ENCODE data around the gene MYCT1. TPM values are rescaled to one million over a fixed set of nuclear protein-coding genes. Genes with fewer than 3 reads are reported as not detected.

MYCT1 gene
- total and polyA plus RNA-seq, 2 of the 8 experiments (the other 6 are each of a cell fraction or from before 2014, with no cell fraction given), result 0.39 to 3.3 TPM

DNA sequence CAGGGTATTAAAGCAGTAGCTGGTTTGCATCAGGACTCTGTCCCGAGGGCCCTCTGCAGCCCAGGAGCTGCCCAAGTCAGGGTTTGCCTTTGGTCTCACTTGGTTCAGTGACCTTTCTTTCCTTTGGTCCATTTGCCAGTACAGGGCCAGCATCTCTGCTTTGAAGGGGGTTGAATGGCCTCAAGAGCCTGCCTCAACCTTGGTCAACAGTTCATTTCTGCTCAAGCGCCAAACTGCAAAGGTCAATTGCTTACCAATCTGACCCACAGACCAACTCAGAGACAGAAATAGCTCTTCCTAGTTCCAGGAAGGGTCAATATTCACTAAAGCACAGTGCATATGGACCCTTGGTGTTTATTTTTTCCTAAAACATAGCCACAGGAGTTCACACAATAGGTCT is 72.3 kb downstream of the MYCT1 start (continued):
- TF ChIP-seq, protein P1, sequence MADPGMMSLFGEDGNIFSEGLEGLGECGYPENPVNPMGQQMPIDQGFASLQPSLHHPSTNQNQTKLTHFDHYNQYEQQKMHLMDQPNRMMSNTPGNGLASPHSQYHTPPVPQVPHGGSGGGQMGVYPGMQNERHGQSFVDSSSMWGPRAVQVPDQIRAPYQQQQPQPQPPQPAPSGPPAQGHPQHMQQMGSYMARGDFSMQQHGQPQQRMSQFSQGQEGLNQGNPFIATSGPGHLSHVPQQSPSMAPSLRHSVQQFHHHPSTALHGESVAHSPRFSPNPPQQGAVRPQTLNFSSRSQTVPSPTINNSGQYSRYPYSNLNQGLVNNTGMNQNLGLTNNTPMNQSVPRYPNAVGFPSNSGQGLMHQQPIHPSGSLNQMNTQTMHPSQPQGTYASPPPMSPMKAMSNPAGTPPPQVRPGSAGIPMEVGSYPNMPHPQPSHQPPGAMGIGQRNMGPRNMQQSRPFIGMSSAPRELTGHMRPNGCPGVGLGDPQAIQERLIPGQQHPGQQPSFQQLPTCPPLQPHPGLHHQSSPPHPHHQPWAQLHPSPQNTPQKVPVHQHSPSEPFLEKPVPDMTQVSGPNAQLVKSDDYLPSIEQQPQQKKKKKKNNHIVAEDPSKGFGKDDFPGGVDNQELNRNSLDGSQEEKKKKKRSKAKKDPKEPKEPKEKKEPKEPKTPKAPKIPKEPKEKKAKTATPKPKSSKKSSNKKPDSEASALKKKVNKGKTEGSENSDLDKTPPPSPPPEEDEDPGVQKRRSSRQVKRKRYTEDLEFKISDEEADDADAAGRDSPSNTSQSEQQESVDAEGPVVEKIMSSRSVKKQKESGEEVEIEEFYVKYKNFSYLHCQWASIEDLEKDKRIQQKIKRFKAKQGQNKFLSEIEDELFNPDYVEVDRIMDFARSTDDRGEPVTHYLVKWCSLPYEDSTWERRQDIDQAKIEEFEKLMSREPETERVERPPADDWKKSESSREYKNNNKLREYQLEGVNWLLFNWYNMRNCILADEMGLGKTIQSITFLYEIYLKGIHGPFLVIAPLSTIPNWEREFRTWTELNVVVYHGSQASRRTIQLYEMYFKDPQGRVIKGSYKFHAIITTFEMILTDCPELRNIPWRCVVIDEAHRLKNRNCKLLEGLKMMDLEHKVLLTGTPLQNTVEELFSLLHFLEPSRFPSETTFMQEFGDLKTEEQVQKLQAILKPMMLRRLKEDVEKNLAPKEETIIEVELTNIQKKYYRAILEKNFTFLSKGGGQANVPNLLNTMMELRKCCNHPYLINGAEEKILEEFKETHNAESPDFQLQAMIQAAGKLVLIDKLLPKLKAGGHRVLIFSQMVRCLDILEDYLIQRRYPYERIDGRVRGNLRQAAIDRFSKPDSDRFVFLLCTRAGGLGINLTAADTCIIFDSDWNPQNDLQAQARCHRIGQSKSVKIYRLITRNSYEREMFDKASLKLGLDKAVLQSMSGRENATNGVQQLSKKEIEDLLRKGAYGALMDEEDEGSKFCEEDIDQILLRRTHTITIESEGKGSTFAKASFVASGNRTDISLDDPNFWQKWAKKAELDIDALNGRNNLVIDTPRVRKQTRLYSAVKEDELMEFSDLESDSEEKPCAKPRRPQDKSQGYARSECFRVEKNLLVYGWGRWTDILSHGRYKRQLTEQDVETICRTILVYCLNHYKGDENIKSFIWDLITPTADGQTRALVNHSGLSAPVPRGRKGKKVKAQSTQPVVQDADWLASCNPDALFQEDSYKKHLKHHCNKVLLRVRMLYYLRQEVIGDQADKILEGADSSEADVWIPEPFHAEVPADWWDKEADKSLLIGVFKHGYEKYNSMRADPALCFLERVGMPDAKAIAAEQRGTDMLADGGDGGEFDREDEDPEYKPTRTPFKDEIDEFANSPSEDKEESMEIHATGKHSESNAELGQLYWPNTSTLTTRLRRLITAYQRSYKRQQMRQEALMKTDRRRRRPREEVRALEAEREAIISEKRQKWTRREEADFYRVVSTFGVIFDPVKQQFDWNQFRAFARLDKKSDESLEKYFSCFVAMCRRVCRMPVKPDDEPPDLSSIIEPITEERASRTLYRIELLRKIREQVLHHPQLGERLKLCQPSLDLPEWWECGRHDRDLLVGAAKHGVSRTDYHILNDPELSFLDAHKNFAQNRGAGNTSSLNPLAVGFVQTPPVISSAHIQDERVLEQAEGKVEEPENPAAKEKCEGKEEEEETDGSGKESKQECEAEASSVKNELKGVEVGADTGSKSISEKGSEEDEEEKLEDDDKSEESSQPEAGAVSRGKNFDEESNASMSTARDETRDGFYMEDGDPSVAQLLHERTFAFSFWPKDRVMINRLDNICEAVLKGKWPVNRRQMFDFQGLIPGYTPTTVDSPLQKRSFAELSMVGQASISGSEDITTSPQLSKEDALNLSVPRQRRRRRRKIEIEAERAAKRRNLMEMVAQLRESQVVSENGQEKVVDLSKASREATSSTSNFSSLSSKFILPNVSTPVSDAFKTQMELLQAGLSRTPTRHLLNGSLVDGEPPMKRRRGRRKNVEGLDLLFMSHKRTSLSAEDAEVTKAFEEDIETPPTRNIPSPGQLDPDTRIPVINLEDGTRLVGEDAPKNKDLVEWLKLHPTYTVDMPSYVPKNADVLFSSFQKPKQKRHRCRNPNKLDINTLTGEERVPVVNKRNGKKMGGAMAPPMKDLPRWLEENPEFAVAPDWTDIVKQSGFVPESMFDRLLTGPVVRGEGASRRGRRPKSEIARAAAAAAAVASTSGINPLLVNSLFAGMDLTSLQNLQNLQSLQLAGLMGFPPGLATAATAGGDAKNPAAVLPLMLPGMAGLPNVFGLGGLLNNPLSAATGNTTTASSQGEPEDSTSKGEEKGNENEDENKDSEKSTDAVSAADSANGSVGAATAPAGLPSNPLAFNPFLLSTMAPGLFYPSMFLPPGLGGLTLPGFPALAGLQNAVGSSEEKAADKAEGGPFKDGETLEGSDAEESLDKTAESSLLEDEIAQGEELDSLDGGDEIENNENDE (IDR thresholded peaks at IDR 0.05; ENCODE audit: insufficient replicate concordance, low read length), result no peak
- TF ChIP-seq TCF12 (IDR thresholded peaks at IDR 0.05; ENCODE audit: low read depth, low read length), result no peak
- no peak for TF ChIP-seq JUND (IDR thresholded peaks at IDR 0.05; ENCODE audit: low read length)
- TF ChIP-seq CHD1 (IDR thresholded peaks at IDR 0.05; ENCODE audit: low read depth, low read length), result no peak
